ENCODE results near the gene LSM7.

- TF ChIP-seq CTCF (IDR thresholded peaks at IDR 0.05) (no peak), POLR2A (IDR thresholded peaks at IDR 0.05) (no peak)
These were observed 15.1 kb upstream of the LSM7 start for GRCh38 chr19:2343289-2343982.
